OCI-LY7 (cell line): ENCODE measurements around the gene DDX39B. TPM values are rescaled to one million over a fixed set of nuclear protein-coding genes. Genes with fewer than 3 reads are reported as not detected.

Experiments used
- BruUV-seq: library from RNA; stranded (reverse); fragments of 400-500 nt; replicated peaks from 2 replicates; lab custom pipeline; 2021; lab: Mats Ljungman, UMichigan
- CTCF ChIA-PET: fragments of 300-600 bp; sonication (Branson Sonifier 250); formaldehyde crosslinking; loops from one replicate; lab custom pipeline; 2022; ENCODE audit warnings: antibody characterized with exemption; ENCODE audit not compliant: unreplicated experiment; lab: Charles Lee
- POLR2A ChIA-PET: fragments of 300-600 bp; sonication (Branson Sonifier 250); formaldehyde crosslinking; loops from one replicate; lab custom pipeline; 2022; ENCODE audit warnings: antibody characterized with exemption; lab: Charles Lee
- DNase-seq: peaks from one replicate; pipeline ENCODE4 v3.0.0-alpha.2; 2015; ENCODE audit warnings: low spot score
- H2AFZ ChIP-seq: fragments of 200-600 bp; sonication (generic), shearing (Covaris generic); 2 replicates; pipeline ENCODE4 v1.6.1; 2014; ENCODE audit warnings: mild to moderate bottlenecking, antibody characterized with exemption, low read length, moderate library complexity
- H3K27ac ChIP-seq: fragments of 200-600 bp; sonication (generic); 2 replicates; pipeline ENCODE4 v1.5.1; 2014; ENCODE audit warnings: mixed run types, low read depth, mild to moderate bottlenecking, moderate library complexity, low read length, inconsistent platforms; ENCODE audit not compliant: poor library complexity, severe bottlenecking
- H3K36me3 ChIP-seq: fragments of 200-600 bp; sonication (generic); 2 replicates; pipeline ENCODE4 v1.6.1; 2014; ENCODE audit warnings: mild to moderate bottlenecking, antibody characterized with exemption, low read length, moderate library complexity, mixed read lengths; ENCODE audit not compliant: insufficient read depth
- H3K4me1 ChIP-seq: fragments of 200-600 bp; sonication (generic); 2 replicates; pipeline ENCODE4 v1.5.1; 2014; ENCODE audit warnings: mild to moderate bottlenecking, low read length; ENCODE audit not compliant: insufficient read depth, poor library complexity, severe bottlenecking
- H3K4me2 ChIP-seq: fragments of 200-600 bp; sonication (generic); 2 replicates; pipeline ENCODE4 v1.6.1; 2014; ENCODE audit warnings: mild to moderate bottlenecking, low read length
- H3K4me3 ChIP-seq: fragments of 200-600 bp; sonication (generic); 2 replicates; pipeline ENCODE4 v1.5.1; 2014; ENCODE audit warnings: mild to moderate bottlenecking, low read depth, low read length; ENCODE audit not compliant: poor library complexity, severe bottlenecking
- H3K79me2 ChIP-seq: fragments of 200-600 bp; sonication (generic); 2 replicates; pipeline ENCODE4 v1.6.1; 2016; ENCODE audit warnings: low read depth, mild to moderate bottlenecking, low read length, moderate library complexity, mixed read lengths; ENCODE audit not compliant: insufficient read depth
- H3K9me2 ChIP-seq: fragments of 200-600 bp; sonication (generic); 2 replicates; pipeline ENCODE4 v1.6.1; 2016; ENCODE audit warnings: mild to moderate bottlenecking, low read length, mixed read lengths; ENCODE audit not compliant: insufficient read depth
- H3K9me3 ChIP-seq: fragments of 200-600 bp; sonication (generic); 2 replicates; pipeline ENCODE4 v1.6.1; 2014; ENCODE audit warnings: mild to moderate bottlenecking, mixed run types, low read length, mixed read lengths
- H4K20me1 ChIP-seq: fragments of 200-600 bp; sonication (generic); 2 replicates; pipeline ENCODE4 v1.6.1; 2014; ENCODE audit warnings: mild to moderate bottlenecking, antibody characterized with exemption, low read length, moderate library complexity, mixed read lengths; ENCODE audit not compliant: insufficient read depth
- EZH2phosphoT487 ChIP-seq: fragments of 200-600 bp; sonication (generic); IDR thresholded peaks from 2 replicates; pipeline ENCODE4 v1.6.1; 2018; ENCODE audit warnings: low read depth, borderline replicate concordance, mild to moderate bottlenecking, mixed run types, antibody characterized with exemption, low read length, moderate library complexity, mixed read lengths
- intact Hi-C: fragments of 100-400 bp; cut with micrococcal nuclease; formaldehyde crosslinking; loops from one replicate; pipeline ENCODE4 v1.10.0; 2022; ENCODE audit not compliant: unreplicated experiment
- total RNA-seq, 2 experiments: library from RNA; depleted of rRNA in 1 of 2; stranded (reverse); fragments of >200 nt in 1 of 2; shearing (Covaris generic) in 1 of 2; gene quantifications; 2 replicates each; pipeline ENCODE4 v1.2.3, GENCODE V29; 2014 to 2022
- TF ChIP-seq, protein P1 (sequence below): fragments of 200-600 bp; sonication (generic); conservative IDR thresholded peaks from 2 replicates; pipeline ENCODE4 v1.5.1; 2014; ENCODE audit warnings: mild to moderate bottlenecking, antibody characterized with exemption, low read length, moderate library complexity, mixed read lengths

DDX39B gene
- total RNA-seq, 2 experiments from 2014 or later: 481 to 736 TPM

DNA sequence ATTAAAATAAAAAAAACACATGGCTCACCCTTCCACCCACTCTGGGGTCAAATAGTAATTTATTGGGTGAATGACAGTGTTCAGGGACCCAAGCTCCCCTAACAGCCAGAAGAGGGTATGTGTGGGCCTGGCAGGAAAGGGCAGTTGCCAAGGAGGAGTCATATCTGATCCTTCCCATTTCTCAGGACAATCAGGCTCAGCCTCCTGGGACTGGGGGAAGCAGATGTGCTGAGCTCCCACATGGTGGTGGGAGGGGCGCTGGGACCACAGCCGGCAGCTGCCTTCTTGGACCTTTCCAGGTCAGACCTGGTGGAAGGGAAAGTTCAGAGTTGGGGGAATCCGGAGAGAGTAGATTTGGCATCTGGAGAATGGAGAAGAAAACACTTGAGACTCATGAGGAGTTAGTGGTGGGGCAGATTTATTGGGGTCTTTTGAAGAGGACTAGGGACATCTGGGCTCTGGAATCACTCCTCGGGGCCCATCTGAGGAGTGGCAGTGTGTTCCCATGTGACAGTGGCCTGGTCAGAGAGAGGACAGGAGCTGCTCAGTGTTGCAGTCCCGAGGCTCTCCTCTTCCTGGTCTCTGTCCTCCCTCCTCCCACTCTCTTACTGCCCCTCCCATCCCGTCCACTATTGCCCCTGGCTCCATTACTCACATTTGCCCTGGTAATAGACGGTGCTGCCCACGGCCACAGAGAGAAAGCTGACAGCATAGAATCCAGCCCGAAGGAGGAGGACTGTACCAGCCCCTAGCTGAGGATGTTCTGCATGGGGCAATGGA lies 47.3 kb upstream of the DDX39B start:
- no TSS peak for BruUV-seq
- H2AFZ ChIP-seq: no peak overlapping the region
- H3K9me2 ChIP-seq: no peaks in the 10 kb centered on the region
- DNase-seq: no peak
- no peak overlapping the region for H3K4me3 ChIP-seq
- TF ChIP-seq EZH2phosphoT487: no peak
- TF ChIP-seq, protein P1, sequence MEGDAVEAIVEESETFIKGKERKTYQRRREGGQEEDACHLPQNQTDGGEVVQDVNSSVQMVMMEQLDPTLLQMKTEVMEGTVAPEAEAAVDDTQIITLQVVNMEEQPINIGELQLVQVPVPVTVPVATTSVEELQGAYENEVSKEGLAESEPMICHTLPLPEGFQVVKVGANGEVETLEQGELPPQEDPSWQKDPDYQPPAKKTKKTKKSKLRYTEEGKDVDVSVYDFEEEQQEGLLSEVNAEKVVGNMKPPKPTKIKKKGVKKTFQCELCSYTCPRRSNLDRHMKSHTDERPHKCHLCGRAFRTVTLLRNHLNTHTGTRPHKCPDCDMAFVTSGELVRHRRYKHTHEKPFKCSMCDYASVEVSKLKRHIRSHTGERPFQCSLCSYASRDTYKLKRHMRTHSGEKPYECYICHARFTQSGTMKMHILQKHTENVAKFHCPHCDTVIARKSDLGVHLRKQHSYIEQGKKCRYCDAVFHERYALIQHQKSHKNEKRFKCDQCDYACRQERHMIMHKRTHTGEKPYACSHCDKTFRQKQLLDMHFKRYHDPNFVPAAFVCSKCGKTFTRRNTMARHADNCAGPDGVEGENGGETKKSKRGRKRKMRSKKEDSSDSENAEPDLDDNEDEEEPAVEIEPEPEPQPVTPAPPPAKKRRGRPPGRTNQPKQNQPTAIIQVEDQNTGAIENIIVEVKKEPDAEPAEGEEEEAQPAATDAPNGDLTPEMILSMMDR: no peak
- H3K36me3 ChIP-seq: no peaks in the 10 kb centered on the region
- H3K4me2 ChIP-seq: no peak overlapping the region
- no peaks in the 10 kb centered on the region for H3K79me2 ChIP-seq
- H3K27ac ChIP-seq: no peak overlapping the region
- POLR2A ChIA-PET: interaction anchor here (0.7 to 0.9 kb wide), 2 partner anchors 9 to 20 kb away, joined by 3 read pairs; no protein-coding TSS in a partner anchor
- CTCF ChIA-PET: interaction anchor here (1.0 kb wide), 1 partner anchor 40 kb away, joined by 3 read pairs; no protein-coding TSS in a partner anchor
- peaks cover 59% of the 10 kb centered on the region for H3K4me1 ChIP-seq
- H4K20me1 ChIP-seq: no peaks in the 10 kb centered on the region
- no peaks in the 10 kb centered on the region for H3K9me3 ChIP-seq
- intact Hi-C loops: loop anchor here (10.0 kb wide), 1 partner anchor 184 kb away; the partner anchor contains the start of gene MICA

GRCh38 chr6:31587791-31588777 lies 46.3 kb upstream of the DDX39B start:
- H3K4me3 ChIP-seq: no peak overlapping the region
- H3K9me2 ChIP-seq: no peaks in the 10 kb centered on the region
- intact Hi-C loops: loop anchor here (10.0 kb wide), 1 partner anchor 183 kb away; the partner anchor contains the start of gene MICA
- no peaks in the 10 kb centered on the region for H4K20me1 ChIP-seq
- H3K4me2 ChIP-seq: 0 out of 2 replicates have a peak overlapping the region, but pooled peaks have one; percentile 9
- BruUV-seq: no TSS peak
- H3K79me2 ChIP-seq: no peaks in the 10 kb centered on the region
- peaks cover 63% of the 10 kb centered on the region for H3K4me1 ChIP-seq
- TF ChIP-seq, protein P1: no peak
- TF ChIP-seq EZH2phosphoT487: no peak
- H2AFZ ChIP-seq: no peak overlapping the region
- no peaks in the 10 kb centered on the region for H3K9me3 ChIP-seq
- POLR2A ChIA-PET: interaction anchor here (0.6 kb wide), 2 partner anchors 10 to 35 kb away, joined by 3 to 5 read pairs; no protein-coding TSS in a partner anchor
- no peak overlapping the region for H3K27ac ChIP-seq
- DNase-seq: no peak
- H3K36me3 ChIP-seq: no peaks in the 10 kb centered on the region
- CTCF ChIA-PET: interaction anchor here (0.6 to 1.7 kb wide), 4 partner anchors 10 to 27 kb away, joined by 3 to 5 read pairs (median 3); partner anchors contain the start of genes AIF1 and TNF
